ENCODE measurements around the gene MYO16. TPM values are rescaled to one million over a fixed set of nuclear protein-coding genes. Genes with fewer than 3 reads are reported as not detected.

The MYO16 gene
- total RNA-seq, 1 experiment from 2014 or later, result not detected

DNA sequence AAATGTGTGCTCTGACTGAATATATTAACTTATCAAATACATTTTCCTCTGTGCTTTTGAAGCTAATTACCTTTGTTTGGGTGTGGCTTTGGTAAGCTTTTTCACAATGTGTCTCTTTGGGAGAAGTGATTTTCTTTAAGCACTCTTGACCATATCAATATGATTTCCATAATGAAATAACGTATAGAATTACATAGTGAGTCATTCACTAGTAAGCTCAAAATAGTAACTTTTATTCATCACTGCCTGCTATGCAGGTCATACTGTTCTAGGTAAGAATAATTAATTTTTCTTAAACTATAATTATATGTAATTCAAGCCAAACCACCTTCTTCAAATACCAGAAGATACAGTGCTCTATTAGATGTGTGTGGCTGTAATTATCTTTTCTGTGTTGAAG is 480.7 kb downstream of the MYO16 start:
- no CpG with 5 or more reads among the region's 1 CpG for WGBS (ENCODE audit: extremely low coverage, insufficient read length, low lambda C conversion rate)
- no peak for DNase-seq
- Histone ChIP-seq H3K23ac (ENCODE audit: insufficient read length, low read depth, low read length) (no peak overlapping the region), H3K79me2 (ENCODE audit: insufficient read depth, low read length) (no peaks in the 10 kb centered on the region), H3K4ac (ENCODE audit: low read depth, low read length) (no peak overlapping the region), H2BK5ac (ENCODE audit: insufficient read length, low read length) (no peak overlapping the region), H3K79me1 (ENCODE audit: insufficient read depth, low read depth, low read length, poor library complexity, severe bottlenecking) (no peaks in the 10 kb centered on the region), H3K14ac (ENCODE audit: insufficient read depth, low read length) (no peak overlapping the region), H4K5ac (ENCODE audit: insufficient read length, low read depth, low read length) (no peak overlapping the region), H2AK5ac (ENCODE audit: insufficient read length, low read length) (no peak overlapping the region), H3K27me3 (ENCODE audit: insufficient read depth, low read length) (no peaks in the 10 kb centered on the region), H3K9me3 (ENCODE audit: control insufficient read depth, low read depth, low read length) (no peaks in the 10 kb centered on the region), H4K91ac (ENCODE audit: insufficient read length, low read depth, low read length) (no peak overlapping the region), H2BK15ac (ENCODE audit: low read depth, low read length) (no peak overlapping the region), H2AFZ (ENCODE audit: low read length) (no peak overlapping the region), H3T11ph (ENCODE audit: low read length) (no peak overlapping the region), H3K4me1 (ENCODE audit: insufficient read depth, low read length) (no peaks in the 10 kb centered on the region), H3K18ac (ENCODE audit: insufficient read length, low read depth, low read length) (no peak overlapping the region), H4K8ac (replicated peaks; ENCODE audit: insufficient read length, low read depth, low read length) (no peak overlapping the region), H3K27ac (ENCODE audit: insufficient read length, low read depth, low read length) (no peak overlapping the region), H2BK12ac (ENCODE audit: insufficient read length, low read depth, low read length) (no peak overlapping the region), H4K20me1 (ENCODE audit: control insufficient read depth, insufficient read depth, insufficient read length) (no peaks in the 10 kb centered on the region), H3K9ac (ENCODE audit: extremely low read depth, insufficient read length, low read length) (no peak overlapping the region), H3K56ac (ENCODE audit: insufficient read length, low read depth, low read length) (no peak overlapping the region), H3K23me2 (ENCODE audit: insufficient read length, low read depth, low read length, poor library complexity, severe bottlenecking) (no peaks in the 10 kb centered on the region), H2BK120ac (ENCODE audit: low read depth, low read length, poor library complexity, severe bottlenecking) (no peak overlapping the region), H2BK20ac (ENCODE audit: low read depth, low read length, poor library complexity, severe bottlenecking) (no peak overlapping the region), H3K4me2 (ENCODE audit: insufficient read depth, insufficient read length, low read length) (no peak overlapping the region)
- TF ChIP-seq, protein P1, sequence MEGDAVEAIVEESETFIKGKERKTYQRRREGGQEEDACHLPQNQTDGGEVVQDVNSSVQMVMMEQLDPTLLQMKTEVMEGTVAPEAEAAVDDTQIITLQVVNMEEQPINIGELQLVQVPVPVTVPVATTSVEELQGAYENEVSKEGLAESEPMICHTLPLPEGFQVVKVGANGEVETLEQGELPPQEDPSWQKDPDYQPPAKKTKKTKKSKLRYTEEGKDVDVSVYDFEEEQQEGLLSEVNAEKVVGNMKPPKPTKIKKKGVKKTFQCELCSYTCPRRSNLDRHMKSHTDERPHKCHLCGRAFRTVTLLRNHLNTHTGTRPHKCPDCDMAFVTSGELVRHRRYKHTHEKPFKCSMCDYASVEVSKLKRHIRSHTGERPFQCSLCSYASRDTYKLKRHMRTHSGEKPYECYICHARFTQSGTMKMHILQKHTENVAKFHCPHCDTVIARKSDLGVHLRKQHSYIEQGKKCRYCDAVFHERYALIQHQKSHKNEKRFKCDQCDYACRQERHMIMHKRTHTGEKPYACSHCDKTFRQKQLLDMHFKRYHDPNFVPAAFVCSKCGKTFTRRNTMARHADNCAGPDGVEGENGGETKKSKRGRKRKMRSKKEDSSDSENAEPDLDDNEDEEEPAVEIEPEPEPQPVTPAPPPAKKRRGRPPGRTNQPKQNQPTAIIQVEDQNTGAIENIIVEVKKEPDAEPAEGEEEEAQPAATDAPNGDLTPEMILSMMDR (conservative IDR thresholded peaks at IDR 0.05), result no peak
- Mint-ChIP-seq H3K27ac (no peak overlapping the region), H3K9me3 (no peaks in the 10 kb centered on the region), H3K36me3 (ENCODE audit: insufficient read depth in 1 of 3, low read depth in 3 of 3) (no peaks in the 10 kb centered on the region), H3K4me1 (no peaks in the 10 kb centered on the region), H3K4me3 (no peak overlapping the region), H3K27me3 (ENCODE audit: low read depth) (no peaks in the 10 kb centered on the region)
